PC-9 (cell line): Measurements from ENCODE around the gene SLAIN2. TPM values are rescaled to one million over a fixed set of nuclear protein-coding genes. Genes with fewer than 3 reads are reported as not detected.

Source experiments
- BruUV-seq: library from RNA; stranded (reverse); fragments of 400-500 nt; replicated peaks from 2 replicates; lab custom pipeline; 2021; lab: Mats Ljungman, UMichigan
- CTCF ChIA-PET: fragments of 300-600 bp; sonication (Branson Sonifier 250); formaldehyde crosslinking; loops from one replicate; lab custom pipeline; 2022; ENCODE audit warnings: antibody characterized with exemption; lab: Charles Lee
- POLR2A ChIA-PET: fragments of 300-600 bp; sonication (Branson Sonifier 250); formaldehyde crosslinking; loops from one replicate; lab custom pipeline; 2022; ENCODE audit warnings: antibody characterized with exemption; ENCODE audit not compliant: unreplicated experiment; lab: Charles Lee
- DNase-seq, 2 experiments: peaks; one replicate each; pipeline versions ENCODE4 v3.0.0 to v3.0.0-alpha.2; 2015 to 2022; ENCODE audit warnings: mixed read lengths in 1 of 2
- H2AFZ ChIP-seq: fragments of 200-600 bp; sonication (generic); 2 replicates; pipeline ENCODE4 v1.8.1; 2017; ENCODE audit warnings: antibody characterized with exemption
- H3F3A ChIP-seq: fragments of 200-600 bp; sonication (generic); 2 replicates; pipeline ENCODE4 v1.8.1; 2017; ENCODE audit warnings: antibody characterized with exemption, mild to moderate bottlenecking, low read depth; ENCODE audit not compliant: insufficient read depth
- H3K27ac ChIP-seq: fragments of 200-600 bp; sonication (generic); 2 replicates; pipeline ENCODE4 v1.6.1; 2016; ENCODE audit warnings: mixed run types
- H3K27me3 ChIP-seq: fragments of 200-600 bp; sonication (generic); 2 replicates; pipeline ENCODE4 v1.6.1; 2016; ENCODE audit warnings: low read depth, mixed run types; ENCODE audit not compliant: insufficient read depth
- H3K36me3 ChIP-seq: fragments of 200-600 bp; sonication (generic); 2 replicates; pipeline ENCODE4 v1.6.1; 2016; ENCODE audit warnings: low read depth, mixed run types
- H3K4me1 ChIP-seq: fragments of 200-600 bp; sonication (generic); replicated peaks from 2 replicates; pipeline ENCODE4 v1.6.1; 2016; ENCODE audit warnings: mixed run types; ENCODE audit not compliant: insufficient read depth
- H3K4me2 ChIP-seq: fragments of 200-600 bp; sonication (generic); 2 replicates; pipeline ENCODE4 v1.6.1; 2017; ENCODE audit warnings: mixed run types
- H3K4me3 ChIP-seq: fragments of 200-600 bp; sonication (generic); 2 replicates; pipeline ENCODE4 v1.6.1; 2016; ENCODE audit warnings: mixed run types
- H3K79me2 ChIP-seq: fragments of 200-600 bp; sonication (generic); 2 replicates; pipeline ENCODE4 v1.6.1; 2017; ENCODE audit warnings: low read depth, mixed run types
- H3K9me2 ChIP-seq: fragments of 200-600 bp; sonication (generic); 2 replicates; pipeline ENCODE4 v1.8.1; 2017; ENCODE audit warnings: mild to moderate bottlenecking; ENCODE audit not compliant: insufficient read depth
- H3K9me3 ChIP-seq: fragments of 200-600 bp; sonication (generic); 2 replicates; pipeline ENCODE4 v1.8.1; 2016; ENCODE audit warnings: low read depth; ENCODE audit not compliant: insufficient read depth
- H4K20me1 ChIP-seq: fragments of 200-600 bp; sonication (generic); 2 replicates; pipeline ENCODE4 v1.8.1; 2017; ENCODE audit not compliant: insufficient read depth
- CTCF ChIP-seq: fragments of 200-600 bp; sonication (generic); conservative IDR thresholded peaks from 2 replicates; pipeline ENCODE4 v1.6.1; 2017; ENCODE audit warnings: mixed run types, antibody characterized with exemption, mild to moderate bottlenecking, moderate library complexity
- EZH2 ChIP-seq: fragments of 200-600 bp; sonication (generic); IDR thresholded peaks from 2 replicates; pipeline ENCODE4 v1.8.0; 2017; ENCODE audit warnings: antibody characterized with exemption, low read depth
- intact Hi-C: fragments of 100-400 bp; cut with micrococcal nuclease; formaldehyde crosslinking; loops from one replicate; pipeline ENCODE4 v1.10.0; 2022; ENCODE audit not compliant: unreplicated experiment
- total RNA-seq: library from RNA; stranded (reverse); gene quantifications from 2 replicates; pipeline ENCODE4 v1.2.3, GENCODE V29; 2021

SLAIN2 gene
- total RNA-seq, 1 experiment from 2014 or later, result 70.4 TPM

- no peaks in the 10 kb centered on the region for H3K9me2 ChIP-seq
- H3K27me3 ChIP-seq, result no peaks in the 10 kb centered on the region
- no peak overlapping the region for H3K27ac ChIP-seq
- intact Hi-C loops, result no loop called here
- H3K4me2 ChIP-seq, result no peak overlapping the region
- no peaks in the 10 kb centered on the region; the same call in 1 of the 2 replicates for H3K36me3 ChIP-seq
- no peaks in the 10 kb centered on the region for H3K4me1 ChIP-seq
- CTCF ChIA-PET, result interaction anchor here (0.5 kb wide), 1 partner anchor 411 kb away, joined by 4 read pairs; no protein-coding TSS in a partner anchor
- POLR2A ChIA-PET, result no interaction called here
- H3F3A ChIP-seq, result no peaks in the 10 kb centered on the region
- no peak for DNase-seq
- no TSS peak for BruUV-seq
- H4K20me1 ChIP-seq, result no peaks in the 10 kb centered on the region; the same call in 1 of the 2 replicates
- no peak overlapping the region for H3K4me3 ChIP-seq
- H3K9me3 ChIP-seq, result no peaks in the 10 kb centered on the region
- no peaks in the 10 kb centered on the region for H3K79me2 ChIP-seq
- TF ChIP-seq CTCF (no peak), EZH2 (no peak)
- no peak overlapping the region for H2AFZ ChIP-seq
These were observed 78.8 kb downstream of the SLAIN2 start for GRCh38 chr4:48420144-48420543.

- H4K20me1 ChIP-seq, result no peaks in the 10 kb centered on the region; the same call in 1 of the 2 replicates
- intact Hi-C loops, result no loop called here
- no peak for DNase-seq
- BruUV-seq, result no TSS peak
- H3K4me3 ChIP-seq, result no peak overlapping the region
- ChIA-PET POLR2A (interaction anchor here (0.7 kb wide), 1 partner anchor 74 kb away, joined by 3 read pairs; no protein-coding TSS in a partner anchor), CTCF (no interaction called here)
- no peaks in the 10 kb centered on the region for H3K9me3 ChIP-seq
- TF ChIP-seq CTCF (no peak), EZH2 (no peak)
- H3F3A ChIP-seq, result no peaks in the 10 kb centered on the region
- no peaks in the 10 kb centered on the region for H3K79me2 ChIP-seq
- H2AFZ ChIP-seq, result no peak overlapping the region
- H3K4me2 ChIP-seq, result no peak overlapping the region
- H3K4me1 ChIP-seq, result no peaks in the 10 kb centered on the region
- H3K27ac ChIP-seq, result no peak overlapping the region
- no peaks in the 10 kb centered on the region; the same call in 1 of the 2 replicates for H3K36me3 ChIP-seq
- no peaks in the 10 kb centered on the region for H3K27me3 ChIP-seq
- H3K9me2 ChIP-seq, result no peaks in the 10 kb centered on the region
These were observed 79.8 kb downstream of the SLAIN2 start for GRCh38 chr4:48421101-48421500.

GRCh38 chr4:48428926-48429325 lies 87.6 kb downstream of the SLAIN2 start:
- H2AFZ ChIP-seq, result no peak overlapping the region
- ChIA-PET CTCF (no interaction called here), POLR2A (no interaction called here)
- H3K36me3 ChIP-seq, result no peaks in the 10 kb centered on the region; the same call in 1 of the 2 replicates
- no peak for DNase-seq
- H3K79me2 ChIP-seq, result no peaks in the 10 kb centered on the region
- intact Hi-C loops, result no loop called here
- no peak overlapping the region for H3K4me3 ChIP-seq
- TF ChIP-seq CTCF, result no peak
- TF ChIP-seq EZH2, result no peak
- no peak overlapping the region for H3K27ac ChIP-seq
- no TSS peak for BruUV-seq
- no peaks in the 10 kb centered on the region; the same call in 1 of the 2 replicates for H3F3A ChIP-seq
- no peaks in the 10 kb centered on the region for H3K27me3 ChIP-seq
- no peaks in the 10 kb centered on the region for H3K9me2 ChIP-seq
- H3K4me2 ChIP-seq, result no peak overlapping the region
- no peaks in the 10 kb centered on the region for H3K9me3 ChIP-seq
- H4K20me1 ChIP-seq, result 0 out of 2 replicates have a peak, but pooled peaks cover 3% of the 10 kb centered on the region
- H3K4me1 ChIP-seq, result no peaks in the 10 kb centered on the region
